ENCODE measurements around the gene MYL2.

The MYL2 gene

GRCh38 chr12:110908377-110909152 is 11.8 kb downstream of the MYL2 start:
- DNase-seq (ENCODE audit: low spot score): no peak
- TF ChIP-seq CTCF (IDR thresholded peaks at IDR 0.05; ENCODE audit: extremely low read depth, missing control alignments): no peak

GRCh38 chr12:110907583-110907982 is 12.8 kb downstream of the MYL2 start:
- no peak for DNase-seq (ENCODE audit: low spot score)
- no peak for TF ChIP-seq CTCF (IDR thresholded peaks at IDR 0.05; ENCODE audit: extremely low read depth, missing control alignments)

- TF ChIP-seq CTCF (IDR thresholded peaks at IDR 0.05; ENCODE audit: extremely low read depth, missing control alignments): no peak
- no peak for DNase-seq (ENCODE audit: low spot score)
These were observed 13.4 kb downstream of the MYL2 start for GRCh38 chr12:110906985-110907384.

- TF ChIP-seq CTCF (IDR thresholded peaks at IDR 0.05; ENCODE audit: extremely low read depth, missing control alignments): no peak
- no peak for DNase-seq (ENCODE audit: low spot score)
These were observed 13.9 kb downstream of the MYL2 start for GRCh38 chr12:110906516-110906915.

- no peak for TF ChIP-seq CTCF (IDR thresholded peaks at IDR 0.05; ENCODE audit: extremely low read depth, missing control alignments)
- no peak for DNase-seq (ENCODE audit: low spot score)
These were observed 14.3 kb downstream of the MYL2 start for GRCh38 chr12:110906083-110906482.

- no peak for DNase-seq (ENCODE audit: low spot score)
- no peak for TF ChIP-seq CTCF (IDR thresholded peaks at IDR 0.05; ENCODE audit: extremely low read depth, missing control alignments)
These were observed 16.9 kb downstream of the MYL2 start for GRCh38 chr12:110903511-110903910.

GRCh38 chr12:110901401-110901800 is 19.0 kb downstream of the MYL2 start:
- no peak for TF ChIP-seq CTCF (IDR thresholded peaks at IDR 0.05; ENCODE audit: extremely low read depth, missing control alignments)
- DNase-seq (ENCODE audit: low spot score): no peak
